ENCODE results near the gene KCNAB1. TPM values are rescaled to one million over a fixed set of nuclear protein-coding genes. Genes with fewer than 3 reads are reported as not detected.

Gene KCNAB1
- total and polyA plus RNA-seq, 10 of the 15 experiments (the other 5 are each of a cell fraction or from before 2014, with no cell fraction given): 0.11 to 0.69 (median 0.43) TPM; not detected in 6

GRCh38 chr3:156455839-156456238 lies 335.5 kb downstream of the KCNAB1 start:
- ChIA-PET RAD21 (ENCODE audit: unreplicated experiment) (interaction anchor here (1.6 kb wide), 1 partner anchor 54 kb away, joined by 6 read pairs; no protein-coding TSS in a partner anchor), POLR2A (no interaction called here), SMC1A (ENCODE audit: uncharacterized antibody, unreplicated experiment) (interaction anchor here (0.5 to 1.5 kb wide), 6 partner anchors 10 to 206 kb away, joined by 3 to 6 read pairs (median 3); no protein-coding TSS in a partner anchor), CTCF (interaction anchor here (0.7 to 1.9 kb wide), 3 partner anchors 10 to 88 kb away, joined by 3 to 11 read pairs (median 5); no protein-coding TSS in a partner anchor)
- Histone ChIP-seq H3K9me3 (replicated peaks; ENCODE audit: control insufficient read depth, insufficient read depth, low read length) (no peaks in the 10 kb centered on the region), H3K27me3 (replicated peaks in 1 of 2; ENCODE audit: control insufficient read depth in 2 of 2, insufficient read depth in 2 of 2, low read length in 1 of 2) (no peaks in the 10 kb centered on the region; a peak in 1 of 4 replicates), H3K4me2 (ENCODE audit: control insufficient read depth, insufficient read depth) (no peak overlapping the region), H3K4me3 (no peak overlapping the region), H3K9ac (ENCODE audit: control insufficient read depth, insufficient read depth, low read length) (no peak overlapping the region), H3K27ac (ENCODE audit: control insufficient read depth, insufficient read depth) (no peak overlapping the region), H3K4me1 (ENCODE audit: control insufficient read depth, insufficient read depth, low read length) (peaks cover 4% of the 10 kb centered on the region; the same call in 1 of the 2 replicates), H3K79me2 (ENCODE audit: control insufficient read depth, insufficient read depth, low read length) (no peaks in the 10 kb centered on the region), H3K36me3 (ENCODE audit: control insufficient read depth in 2 of 2, insufficient read depth in 2 of 2, low read length in 1 of 2) (no peaks in the 10 kb centered on the region), H4K20me1 (ENCODE audit: control insufficient read depth, insufficient read depth) (no peaks in the 10 kb centered on the region), H2AFZ (ENCODE audit: control insufficient read depth, low read depth, low read length) (no peak overlapping the region)
- WGBS (ENCODE audit: insufficient coverage, insufficient replicate concordance, low lambda C conversion rate, missing lambda C conversion rate): 36% methylated on average over 4 of the region's 4 CpGs
- no peak for FAIRE-seq
- intact Hi-C loops (cut with micrococcal nuclease; ENCODE audit: unreplicated experiment) (no loop called here), in situ Hi-C loops (cut with MboI) (no loop called here)
- DNase-seq (ENCODE audit: low read depth, low spot score): no peak
- peak; percentile 75 for ATAC-seq
- BruUV-seq (replicated peaks): no TSS peak
- TF ChIP-seq RAD21 (IDR thresholded peaks at IDR 0.05; ENCODE audit: insufficient read depth, low read depth, low read length) (peak; percentile 27; the same call in 1 of the 2 replicates), BRCA1 (IDR thresholded peaks at IDR 0.05; ENCODE audit: low read depth, low read length) (no peak), SPI1 (IDR thresholded peaks at IDR 0.05; ENCODE audit: borderline replicate concordance, insufficient read depth, low read depth, low read length) (no peak), CTCF (IDR thresholded peaks at IDR 0.05 in 2 of 3, conservative IDR thresholded peaks at IDR 0.05 in 1 of 3; ENCODE audit: control insufficient read depth in 2 of 3, extremely low read depth in 1 of 3, insufficient read depth in 1 of 3, low read depth in 3 of 3, low read length in 3 of 3) (0 out of 6 replicates have a peak, but pooled peaks of 1 of the 3 experiments have one; percentile 14), USF1 (IDR thresholded peaks at IDR 0.05; ENCODE audit: borderline replicate concordance, extremely low read length, insufficient read depth, low read depth, low read length) (no peak), EGR1 (IDR thresholded peaks at IDR 0.05; ENCODE audit: borderline replicate concordance in 1 of 2, low read depth in 2 of 2, low read length in 2 of 2) (no peak), PRDM15 (CRISPR knock-in tag; IDR thresholded peaks at IDR 0.05) (no peak), GATAD2B (conservative IDR thresholded peaks at IDR 0.05; ENCODE audit: low read depth) (no peak), ZNF687 (IDR thresholded peaks at IDR 0.05) (no peak), POLR2A (IDR thresholded peaks at IDR 0.05; ENCODE audit: low read depth, low read length) (no peak), NFYB (IDR thresholded peaks at IDR 0.05; ENCODE audit: insufficient read depth, low read depth, low read length) (peak; percentile 39; the same call in 1 of the 2 replicates), DPF2 (IDR thresholded peaks at IDR 0.05) (no peak)
